SH-SY5Y (cell line): ENCODE results near the gene GBA3.

Source experiments
- GATA2 ChIP-seq: IDR thresholded peaks from 2 replicates; pipeline ENCODE4 v1.6.1; 2011; ENCODE audit warnings: mild to moderate bottlenecking, low read depth, low read length
- GATA3 ChIP-seq: IDR thresholded peaks from 2 replicates; pipeline ENCODE4 v1.6.1; 2011; ENCODE audit warnings: low read depth, mild to moderate bottlenecking, low read length, moderate library complexity

DNA sequence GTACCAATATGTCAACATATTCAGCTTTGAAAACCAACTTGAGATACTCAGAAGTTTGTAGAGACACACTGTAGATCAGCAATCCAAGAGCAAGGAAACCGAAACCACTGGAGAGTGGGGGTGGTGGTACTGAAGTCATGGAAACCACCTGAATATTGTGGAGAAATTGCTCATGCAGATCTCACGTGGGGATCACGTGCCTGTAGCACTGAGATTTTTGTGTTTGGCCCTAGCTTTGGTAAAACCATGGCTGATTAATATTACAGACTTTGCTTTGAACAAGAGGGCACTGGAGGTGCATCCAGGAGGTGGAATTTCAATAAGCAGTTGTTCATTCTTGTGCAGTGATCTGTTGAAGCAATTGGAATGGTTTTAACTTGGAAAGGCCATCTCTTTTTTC is 47.2 kb downstream of the GBA3 start:
- TF ChIP-seq GATA2 (no peak), GATA3 (no peak)
